HFF-Myc (cell line): ENCODE data around the gene CACNA2D3.

Experiments used
- DNase-seq: peaks from one replicate; pipeline ENCODE4 v3.0.0-alpha.2; 2011; ENCODE audit warnings: low read depth; ENCODE audit errors: extremely low read depth
- H3K4me3 ChIP-seq: replicated peaks from 2 replicates; pipeline ENCODE4 v1.5.1; 2011; ENCODE audit warnings: low read depth, mild to moderate bottlenecking, control low read depth, low read length
- CTCF ChIP-seq: IDR thresholded peaks from 2 replicates; pipeline ENCODE4 v1.5.1; 2012; ENCODE audit warnings: mild to moderate bottlenecking, low read depth, low read length, control low read depth; ENCODE audit errors: missing control alignments

Gene CACNA2D3

GRCh38 chr3:54874816-54875556 is 752.6 kb downstream of the CACNA2D3 start:
- no peak overlapping the region for H3K4me3 ChIP-seq
- no peak for TF ChIP-seq CTCF
- DNase-seq, result no peak

GRCh38 chr3:54875596-54876268 is 753.4 kb downstream of the CACNA2D3 start:
- no peak for DNase-seq

GRCh38 chr3:54876694-54877093 is 754.3 kb downstream of the CACNA2D3 start:
- TF ChIP-seq CTCF, result no peak
- DNase-seq, result no peak
- no peak overlapping the region for H3K4me3 ChIP-seq

More at GRCh38 chr3:54875596-54876268, 753.4 kb downstream of the CACNA2D3 start:
- no peak overlapping the region for H3K4me3 ChIP-seq
- TF ChIP-seq CTCF, result no peak

- no peak for DNase-seq
- no peak for TF ChIP-seq CTCF
- H3K4me3 ChIP-seq, result no peak overlapping the region
Measured at GRCh38 chr3:54877730-54878129, 755.4 kb downstream of the CACNA2D3 start.

- H3K4me3 ChIP-seq, result no peak overlapping the region
- TF ChIP-seq CTCF, result no peak
- DNase-seq, result no peak
Measured at GRCh38 chr3:54878145-54878544, 755.8 kb downstream of the CACNA2D3 start.

DNA sequence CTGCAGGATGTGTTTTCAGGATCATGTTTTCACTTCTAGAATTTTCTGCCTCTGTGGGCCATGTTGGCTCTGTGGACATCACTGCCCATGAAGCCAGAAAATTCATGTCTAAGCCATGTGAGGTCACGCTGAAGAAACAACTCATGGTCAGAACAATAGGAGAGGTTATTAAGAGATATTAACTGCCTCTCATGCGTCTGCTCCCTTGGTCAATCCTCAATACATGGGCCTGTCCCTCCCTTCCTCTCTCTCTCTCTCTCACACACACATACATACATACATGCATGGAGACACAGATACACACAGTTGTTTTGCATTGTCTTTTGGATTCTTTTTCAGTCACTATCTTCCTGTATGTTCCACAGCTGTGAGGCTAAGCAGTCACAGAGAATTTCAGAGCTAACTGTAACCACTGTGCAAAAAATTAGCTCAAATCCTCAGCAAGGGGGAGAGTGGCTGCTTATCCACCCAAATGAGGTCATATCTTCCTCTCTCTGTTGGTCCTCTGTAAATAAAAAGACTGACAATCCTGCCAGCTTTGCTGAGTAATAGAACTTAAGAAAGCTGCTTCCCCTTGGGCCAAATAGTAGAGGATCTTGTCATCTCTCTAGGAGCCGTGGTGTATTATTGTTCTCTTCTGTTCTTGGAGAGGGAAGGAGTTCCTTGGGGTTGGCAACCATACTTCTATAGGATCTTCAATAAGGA is 759.9 kb downstream of the CACNA2D3 start:
- H3K4me3 ChIP-seq, result no peak overlapping the region
- no peak for TF ChIP-seq CTCF
- no peak for DNase-seq
